Neural progenitor cell (in vitro differentiated cells): ENCODE data around the gene SEPTIN11. TPM values are rescaled to one million over a fixed set of nuclear protein-coding genes. Genes with fewer than 3 reads are reported as not detected.

ENCODE experiments used
- DNase-seq: peaks from one replicate; pipeline ENCODE4 v3.0.0-alpha.2; 2016; ENCODE audit warnings: low spot score
- H2AFZ ChIP-seq: fragments of 200-600 bp; sonication (generic); replicated peaks from 2 replicates; pipeline ENCODE4 v1.6.1; 2016; ENCODE audit warnings: antibody characterized with exemption
- H3F3A ChIP-seq: fragments of 200-600 bp; sonication (generic); 2 replicates; pipeline ENCODE4 v1.6.1; 2016; ENCODE audit warnings: antibody characterized with exemption, low read depth
- H3K27ac ChIP-seq: fragments of 200-600 bp; sonication (generic); 2 replicates; pipeline ENCODE4 v1.5.1; 2016; ENCODE audit warnings: mild to moderate bottlenecking
- H3K27me3 ChIP-seq: fragments of 200-600 bp; sonication (generic); 2 replicates; pipeline ENCODE4 v1.6.1; 2016; ENCODE audit warnings: mild to moderate bottlenecking, moderate library complexity
- H3K36me3 ChIP-seq: fragments of 200-600 bp; sonication (generic); 2 replicates; pipeline ENCODE4 v1.5.1; 2016
- H3K4me1 ChIP-seq: fragments of 200-600 bp; sonication (generic); 2 replicates; pipeline ENCODE4 v1.6.1; 2016; ENCODE audit warnings: mixed run types
- H3K4me2 ChIP-seq: fragments of 200-600 bp; sonication (generic); 2 replicates; pipeline ENCODE4 v1.6.1; 2016
- H3K4me3 ChIP-seq: fragments of 200-600 bp; sonication (generic); 2 replicates; pipeline ENCODE4 v1.5.1; 2016
- H3K79me2 ChIP-seq: fragments of 200-600 bp; sonication (generic); 2 replicates; pipeline ENCODE4 v1.6.1; 2016; ENCODE audit warnings: low read depth
- H3K9ac ChIP-seq: fragments of 200-600 bp; sonication (generic); 2 replicates; pipeline ENCODE4 v1.6.1; 2016
- H3K9me3 ChIP-seq: fragments of 200-600 bp; sonication (generic); 2 replicates; pipeline ENCODE4 v1.5.1; 2016; ENCODE audit warnings: low read depth
- H4K20me1 ChIP-seq: fragments of 200-600 bp; sonication (generic); 2 replicates; pipeline ENCODE4 v1.6.1; 2016; ENCODE audit warnings: low read depth
- H3K27ac Mint-ChIP-seq: 3 replicates; pipeline ENCODE4 v1.8.0; 2021; ENCODE audit warnings: mixed read lengths
- H3K27me3 Mint-ChIP-seq: 2 replicates; pipeline ENCODE4 v1.8.0; 2022; ENCODE audit warnings: low read depth, mild to moderate bottlenecking, inconsistent platforms, moderate library complexity, mixed read lengths; ENCODE audit not compliant: insufficient read depth
- H3K36me3 Mint-ChIP-seq: 3 replicates; pipeline ENCODE4 v1.8.0; 2021; ENCODE audit warnings: mixed read lengths
- H3K4me1 Mint-ChIP-seq: 3 replicates; pipeline ENCODE4 v1.8.0; 2021; ENCODE audit warnings: mixed read lengths
- H3K4me3 Mint-ChIP-seq: 3 replicates; pipeline ENCODE4 v1.8.0; 2021; ENCODE audit warnings: mild to moderate bottlenecking, moderate library complexity, mixed read lengths
- H3K9me3 Mint-ChIP-seq: 3 replicates; pipeline ENCODE4 v1.8.0; 2020; ENCODE audit warnings: mixed read lengths
- CTCF ChIP-seq: fragments of 200-600 bp; sonication (generic); IDR thresholded peaks from 2 replicates; pipeline ENCODE4 v1.5.1; 2017; ENCODE audit warnings: antibody characterized with exemption, mild to moderate bottlenecking
- EZH2 ChIP-seq: fragments of 200-600 bp; sonication (generic); IDR thresholded peaks from 2 replicates; pipeline ENCODE4 v1.6.1; 2017; ENCODE audit warnings: antibody characterized with exemption, mild to moderate bottlenecking, moderate library complexity
- EZH2phosphoT487 ChIP-seq: fragments of 200-600 bp; sonication (generic); IDR thresholded peaks from 2 replicates; pipeline ENCODE4 v1.6.1; 2017; ENCODE audit warnings: antibody characterized with exemption
- total RNA-seq: library from RNA; depleted of rRNA; stranded (reverse); fragments of >200 nt; gene quantifications from 2 replicates; pipeline ENCODE4 v1.2.3, GENCODE V29; 2015; ENCODE audit warnings: low replicate concordance

The SEPTIN11 gene
- total RNA-seq, 1 donor from 2014 or later = 183 TPM

GRCh38 chr4:76957004-76957738 lies 7.6 kb downstream of the SEPTIN11 start:
- Histone ChIP-seq H3K36me3 (no peaks in the 10 kb centered on the region), H3K27me3 (no peaks in the 10 kb centered on the region), H2AFZ (no peak overlapping the region), H3K79me2 (peaks cover 100% of the 10 kb centered on the region), H3K4me1 (peaks cover 11% of the 10 kb centered on the region), H3F3A (no peaks in the 10 kb centered on the region), H4K20me1 (peaks cover 73% of the 10 kb centered on the region), H3K9me3 (no peaks in the 10 kb centered on the region), H3K4me2 (no peak overlapping the region), H3K4me3 (no peak overlapping the region), H3K9ac (no peak overlapping the region), H3K27ac (no peak overlapping the region)
- no peaks in the 10 kb centered on the region for H3K9me3 Mint-ChIP-seq
- no peak for TF ChIP-seq EZH2
- no peak for TF ChIP-seq CTCF
- no peak for TF ChIP-seq EZH2phosphoT487
- peaks cover 31% of the 10 kb centered on the region for H3K4me1 Mint-ChIP-seq
- no peaks in the 10 kb centered on the region for H3K27me3 Mint-ChIP-seq
- no peak for DNase-seq
- H3K4me3 Mint-ChIP-seq = no peak overlapping the region
- peaks cover 43% of the 10 kb centered on the region for H3K36me3 Mint-ChIP-seq
- no peak overlapping the region for H3K27ac Mint-ChIP-seq

- no peak overlapping the region for H3K9ac ChIP-seq
- H3K27ac Mint-ChIP-seq = no peak overlapping the region
- H3K27ac ChIP-seq = no peak overlapping the region
- peaks cover 5% of the 10 kb centered on the region for H3K4me1 ChIP-seq
- peaks cover 40% of the 10 kb centered on the region for H3K36me3 Mint-ChIP-seq
- TF ChIP-seq CTCF (no peak), EZH2 (no peak), EZH2phosphoT487 (no peak)
- peaks cover 27% of the 10 kb centered on the region for H3K4me1 Mint-ChIP-seq
- H3K79me2 ChIP-seq = peaks cover 99% of the 10 kb centered on the region
- no peaks in the 10 kb centered on the region for H3K36me3 ChIP-seq
- no peak overlapping the region for H3K4me3 ChIP-seq
- DNase-seq = no peak
- no peaks in the 10 kb centered on the region for H3K9me3 Mint-ChIP-seq
- no peak overlapping the region for H3K4me2 ChIP-seq
- H3K9me3 ChIP-seq = no peaks in the 10 kb centered on the region
- H3K27me3 ChIP-seq = no peaks in the 10 kb centered on the region
- H4K20me1 ChIP-seq = peaks cover 63% of the 10 kb centered on the region
- peaks cover 9% of the 10 kb centered on the region for H3F3A ChIP-seq
- no peaks in the 10 kb centered on the region for H3K27me3 Mint-ChIP-seq
- no peak overlapping the region for H3K4me3 Mint-ChIP-seq
- no peak overlapping the region for H2AFZ ChIP-seq
Measured at GRCh38 chr4:76958891-76959290, 9.3 kb downstream of the SEPTIN11 start.

DNA sequence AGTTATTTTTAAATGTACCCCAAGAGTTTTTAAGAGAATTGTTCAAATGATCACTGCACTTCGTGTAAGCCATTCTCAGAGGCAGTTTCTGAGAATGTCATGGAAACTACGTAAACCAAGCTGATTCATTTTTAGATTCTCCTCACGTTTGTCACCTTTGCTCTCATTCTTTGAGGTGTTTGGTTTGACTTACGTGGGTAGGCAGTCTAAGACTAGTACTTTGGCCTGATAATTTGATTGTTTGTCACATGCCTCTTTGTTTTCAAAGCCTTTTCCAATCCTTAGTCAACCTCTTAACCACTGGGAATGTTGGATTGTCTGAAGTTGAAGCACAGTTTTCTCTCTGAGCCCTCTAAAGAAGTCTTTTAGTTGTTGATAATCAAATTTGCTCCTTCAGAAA lies 10.5 kb downstream of the SEPTIN11 start:
- H3K9me3 ChIP-seq = no peaks in the 10 kb centered on the region
- Mint-ChIP-seq H3K4me1 (peaks cover 21% of the 10 kb centered on the region), H3K36me3 (peaks cover 38% of the 10 kb centered on the region), H3K4me3 (no peak overlapping the region), H3K27ac (no peak overlapping the region), H3K9me3 (peaks cover 4% of the 10 kb centered on the region), H3K27me3 (no peaks in the 10 kb centered on the region)
- H3K79me2 ChIP-seq = peaks cover 99% of the 10 kb centered on the region
- DNase-seq = no peak
- H3K9ac ChIP-seq = no peak overlapping the region
- no peak overlapping the region for H3K4me3 ChIP-seq
- H3K4me1 ChIP-seq = peaks cover 3% of the 10 kb centered on the region
- peaks cover 52% of the 10 kb centered on the region for H4K20me1 ChIP-seq
- H3K36me3 ChIP-seq = no peaks in the 10 kb centered on the region
- H3K4me2 ChIP-seq = no peak overlapping the region
- no peak overlapping the region for H2AFZ ChIP-seq
- TF ChIP-seq CTCF (no peak), EZH2phosphoT487 (no peak), EZH2 (no peak)
- no peaks in the 10 kb centered on the region for H3K27me3 ChIP-seq
- peaks cover 9% of the 10 kb centered on the region for H3F3A ChIP-seq
- no peak overlapping the region for H3K27ac ChIP-seq
